Heart left ventricle (tissue), 13 donors: ENCODE measurements around the gene ADCY1.

ENCODE experiments used
- POLR2A ChIP-seq, 2 donors: fragments of 450-650 bp; IDR thresholded peaks; one replicate each; pipeline ENCODE4 v1.6.1; 2017; ENCODE audit warnings: antibody characterized with exemption in 2 of 2, mild to moderate bottlenecking in 2 of 2, moderate library complexity in 2 of 2
- TF ChIP-seq, protein P1 (sequence below), 12 donors: fragments of 200-600 bp; sonication (generic) in 4 of 12; IDR thresholded peaks; one replicate each; pipeline versions ENCODE4 v1.5.0 to v1.8.0; 2018 to 2022; ENCODE audit warnings: antibody characterized with exemption in 12 of 12, mild to moderate bottlenecking in 5 of 12
- donor health status: ischemic (EF 13 %, LVEDD 7.1; RV severe dilation, severe dysfunction).
- donor health status: DM: no; HTN: yes; CAD: no.
- donor health status: DM: no; HTN: no; CAD: no.
- donor health status: ischemic (EF 25% LVEDD 6.9; RV normal size, moderate dysfunction).
- donor health status: ischemic (EF 25% LVEDD 5.7; RV mildly dilated, moderate dysfunction).
- donor health status: ischemic (EF 35%, LVEDD 5.7; RV mildly dilated, moderate dysfunction).
- donor health status: nonischemic (EF 11% LVEDD 7.7; RV severe dilation, severe dysfunction).
- donor health status: DM: yes; HTN: yes; CAD: no.
- donor health status: PGD.
- donor health status: ischemic (EF 29% LVEDD 5.4; RV normal size, mild dysfunction).
- donor health status: nonischemic (EF 23%, LVEDD 6.1; RV moderate dilation, normal function).

DNA sequence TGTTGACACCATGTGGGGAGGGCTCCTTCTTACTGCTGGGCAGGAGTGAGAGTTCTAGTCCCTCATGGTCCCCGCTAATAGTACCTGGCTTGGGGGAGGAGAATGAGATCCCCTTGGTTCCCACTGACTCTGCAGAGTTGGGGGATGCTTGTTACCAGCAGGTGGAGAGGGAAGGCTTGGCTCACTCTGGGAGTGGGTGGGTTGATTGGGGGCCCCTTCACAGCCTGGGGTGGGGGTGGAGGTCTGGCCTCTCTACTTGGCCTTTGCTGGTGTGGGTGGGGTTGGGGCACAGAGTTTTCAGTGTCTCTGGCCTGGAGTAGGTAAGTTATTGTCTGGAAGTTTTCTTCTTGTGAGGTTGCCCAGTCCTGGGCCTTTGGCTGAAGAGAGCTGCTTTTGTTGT, 31.9 kb downstream of the ADCY1 start:
- TF ChIP-seq, protein P1, sequence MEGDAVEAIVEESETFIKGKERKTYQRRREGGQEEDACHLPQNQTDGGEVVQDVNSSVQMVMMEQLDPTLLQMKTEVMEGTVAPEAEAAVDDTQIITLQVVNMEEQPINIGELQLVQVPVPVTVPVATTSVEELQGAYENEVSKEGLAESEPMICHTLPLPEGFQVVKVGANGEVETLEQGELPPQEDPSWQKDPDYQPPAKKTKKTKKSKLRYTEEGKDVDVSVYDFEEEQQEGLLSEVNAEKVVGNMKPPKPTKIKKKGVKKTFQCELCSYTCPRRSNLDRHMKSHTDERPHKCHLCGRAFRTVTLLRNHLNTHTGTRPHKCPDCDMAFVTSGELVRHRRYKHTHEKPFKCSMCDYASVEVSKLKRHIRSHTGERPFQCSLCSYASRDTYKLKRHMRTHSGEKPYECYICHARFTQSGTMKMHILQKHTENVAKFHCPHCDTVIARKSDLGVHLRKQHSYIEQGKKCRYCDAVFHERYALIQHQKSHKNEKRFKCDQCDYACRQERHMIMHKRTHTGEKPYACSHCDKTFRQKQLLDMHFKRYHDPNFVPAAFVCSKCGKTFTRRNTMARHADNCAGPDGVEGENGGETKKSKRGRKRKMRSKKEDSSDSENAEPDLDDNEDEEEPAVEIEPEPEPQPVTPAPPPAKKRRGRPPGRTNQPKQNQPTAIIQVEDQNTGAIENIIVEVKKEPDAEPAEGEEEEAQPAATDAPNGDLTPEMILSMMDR (IDR thresholded peaks at IDR 0.05): no peak
- TF ChIP-seq POLR2A (IDR thresholded peaks at IDR 0.05): no peak
